Cardiac septum (tissue), 1 donor: Measurements from ENCODE around the gene PKP4. TPM values are rescaled to one million over a fixed set of nuclear protein-coding genes. Genes with fewer than 3 reads are reported as not detected.

ENCODE experiments used
- DNase-seq: peaks from one replicate; pipeline ENCODE4 v3.0.0-alpha.2; 2020; ENCODE audit warnings: low spot score
- intact Hi-C: fragments of 100-400 bp; cut with DNase I; formaldehyde crosslinking; loops from one replicate; pipeline ENCODE4 v1.14.0; 2022
- total RNA-seq: library from RNA; stranded (reverse); fragmentation: NEBNext Ultra II Directional; extraction: Animal tissue kit (Norgen Biotek cat#: 25700); gene quantifications from one replicate; pipeline ENCODE4 v1.2.1, GENCODE V29; 2021
- donor health status: DM: no; HTN: no; CAD: no.

The PKP4 gene
- total RNA-seq, 1 donor from 2014 or later, result 43.2 TPM

DNA sequence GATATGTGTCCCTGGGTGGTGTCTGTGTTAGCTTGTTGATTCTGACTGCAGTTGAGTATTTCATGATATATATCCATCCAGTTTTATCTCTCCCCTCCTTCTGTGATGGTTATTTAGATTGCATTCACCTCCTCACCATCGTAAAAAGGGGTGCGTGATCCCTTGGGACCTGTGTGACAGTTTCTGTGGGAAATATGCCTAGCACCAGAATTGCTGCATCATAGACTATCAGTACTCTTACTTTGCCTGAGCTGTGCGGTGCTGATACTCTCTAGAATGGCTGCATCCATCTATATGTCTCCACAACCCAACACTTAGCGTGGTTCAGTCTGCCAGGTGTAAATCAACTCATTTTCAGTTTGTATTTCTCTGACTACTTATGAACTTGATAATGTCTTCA lies 34.3 kb downstream of the PKP4 start:
- DNase-seq, result no peak
- intact Hi-C loops, result no loop called here

DNA sequence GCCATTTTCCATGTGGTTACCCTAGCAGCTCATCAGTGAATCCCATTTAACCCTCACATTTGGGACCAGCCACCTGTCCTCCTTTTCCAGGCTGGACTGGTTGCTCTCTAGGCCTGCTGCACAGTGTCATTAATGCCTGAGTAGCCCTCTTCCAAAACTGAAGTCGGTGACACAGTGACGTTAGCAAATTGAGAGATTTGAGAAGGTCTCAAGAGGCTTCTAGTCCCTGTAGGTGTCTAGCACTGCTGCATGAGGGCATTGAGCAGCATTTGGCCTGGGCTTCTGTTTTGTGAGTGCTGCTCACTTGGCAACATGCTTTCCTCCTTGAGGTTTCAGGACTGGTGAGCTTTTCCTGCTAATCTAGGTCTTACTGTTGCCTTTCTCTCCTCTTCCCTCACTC lies 36.7 kb downstream of the PKP4 start:
- no peak for DNase-seq
- intact Hi-C loops, result no loop called here

- DNase-seq, result no peak
- intact Hi-C loops, result no loop called here
Measured at GRCh38 chr2:158495175-158495574, 38.4 kb downstream of the PKP4 start.

DNA sequence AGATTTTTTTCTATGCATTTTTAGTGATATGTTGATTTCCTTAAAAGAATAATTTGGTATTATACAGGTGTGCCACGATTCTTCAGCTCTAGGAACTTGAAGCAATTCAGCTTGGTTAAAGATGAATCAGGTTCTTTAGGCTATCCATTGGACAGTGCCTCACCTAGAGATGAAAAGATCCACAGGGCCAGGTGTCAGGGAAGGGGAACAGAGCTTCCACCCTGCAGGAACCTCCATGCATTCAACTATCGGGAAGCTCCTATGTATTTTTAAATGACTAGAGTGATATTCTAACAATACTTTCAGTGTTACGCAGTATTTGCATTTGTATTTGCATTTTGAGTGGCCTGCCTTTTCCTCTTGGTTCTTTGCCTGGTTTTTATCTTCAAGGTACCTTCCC lies 40.2 kb downstream of the PKP4 start:
- intact Hi-C loops, result no loop called here
- DNase-seq, result no peak

DNA sequence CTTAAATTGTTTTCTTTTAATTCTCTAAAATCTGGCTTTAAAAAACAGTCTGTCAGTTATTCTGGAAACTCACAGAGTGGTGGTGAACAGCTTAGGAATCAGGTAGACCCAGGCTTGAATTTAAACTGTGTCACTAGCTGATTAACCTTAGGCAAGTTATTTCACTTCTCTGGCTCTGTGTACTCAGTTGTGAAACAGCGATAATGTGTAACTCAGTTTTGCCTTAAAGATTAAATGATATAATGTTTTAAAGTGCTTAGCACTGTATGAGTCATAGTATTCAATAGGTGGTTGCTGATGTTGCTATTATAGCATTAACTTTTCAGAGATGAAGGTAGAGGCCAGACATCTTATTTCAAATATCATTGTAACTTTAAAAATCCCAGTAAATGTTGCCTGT lies 40.7 kb downstream of the PKP4 start:
- no peak for DNase-seq
- intact Hi-C loops, result no loop called here

- intact Hi-C loops, result no loop called here
- DNase-seq, result no peak
Measured at GRCh38 chr2:158498043-158498748, 41.4 kb downstream of the PKP4 start.

- intact Hi-C loops, result no loop called here
- no peak for DNase-seq
Measured at GRCh38 chr2:158498749-158499136, 42.0 kb downstream of the PKP4 start.

- no peak for DNase-seq
- intact Hi-C loops, result no loop called here
Measured at GRCh38 chr2:158499383-158499782, 42.6 kb downstream of the PKP4 start.

- DNase-seq, result no peak
- intact Hi-C loops, result no loop called here
Measured at GRCh38 chr2:158500333-158500732, 43.6 kb downstream of the PKP4 start.

GRCh38 chr2:158501301-158501700 lies 44.5 kb downstream of the PKP4 start:
- peak; percentile 81 for DNase-seq
- intact Hi-C loops, result no loop called here

GRCh38 chr2:158502974-158503373 lies 46.2 kb downstream of the PKP4 start:
- no peak for DNase-seq
- intact Hi-C loops, result no loop called here

DNA sequence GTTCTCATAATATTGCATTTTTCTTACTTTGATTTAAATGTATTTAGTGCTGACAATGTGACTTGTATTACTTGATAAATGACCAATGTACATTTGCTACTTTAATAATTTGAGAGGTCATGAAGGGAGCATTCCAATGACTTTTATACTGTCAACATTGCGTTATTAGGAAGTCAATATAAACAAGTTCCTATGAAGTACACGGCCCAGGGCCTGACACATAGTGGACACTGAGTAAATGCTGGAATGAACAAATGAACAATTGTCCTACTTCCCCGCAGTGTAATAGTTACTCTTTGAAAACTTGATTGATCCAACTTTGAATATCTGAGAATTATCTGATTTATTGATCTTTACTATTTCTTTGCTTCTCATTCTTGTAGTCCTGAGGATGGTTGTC lies 47.3 kb downstream of the PKP4 start:
- DNase-seq, result no peak
- intact Hi-C loops, result no loop called here

DNA sequence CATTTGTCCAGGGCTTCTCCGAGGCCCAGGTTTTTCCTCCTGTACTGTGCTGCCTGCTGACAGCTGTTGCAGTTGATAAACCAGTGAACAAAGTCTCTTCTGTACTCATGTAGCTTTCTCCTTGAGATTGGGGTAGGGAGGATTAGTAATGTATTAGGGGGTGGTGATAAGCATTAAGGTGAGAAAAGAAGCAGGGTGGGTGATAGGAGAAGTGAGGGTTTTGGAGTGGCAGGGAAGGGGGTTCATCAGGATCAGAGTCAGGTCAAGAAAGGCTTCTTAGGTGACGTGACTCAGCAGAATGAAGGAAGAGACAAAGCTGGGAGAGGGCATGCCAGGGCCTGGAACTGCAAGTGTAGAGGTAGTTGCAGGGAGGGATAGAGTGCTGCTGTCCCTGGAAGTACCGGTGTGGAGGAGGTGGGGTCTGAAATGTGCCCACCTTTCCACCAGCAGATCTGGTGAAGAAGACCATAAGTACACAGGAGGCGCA lies 48.7 kb downstream of the PKP4 start:
- intact Hi-C loops, result no loop called here
- no peak for DNase-seq

GRCh38 chr2:158507141-158507540 lies 50.4 kb downstream of the PKP4 start:
- intact Hi-C loops, result no loop called here
- no peak for DNase-seq

DNA sequence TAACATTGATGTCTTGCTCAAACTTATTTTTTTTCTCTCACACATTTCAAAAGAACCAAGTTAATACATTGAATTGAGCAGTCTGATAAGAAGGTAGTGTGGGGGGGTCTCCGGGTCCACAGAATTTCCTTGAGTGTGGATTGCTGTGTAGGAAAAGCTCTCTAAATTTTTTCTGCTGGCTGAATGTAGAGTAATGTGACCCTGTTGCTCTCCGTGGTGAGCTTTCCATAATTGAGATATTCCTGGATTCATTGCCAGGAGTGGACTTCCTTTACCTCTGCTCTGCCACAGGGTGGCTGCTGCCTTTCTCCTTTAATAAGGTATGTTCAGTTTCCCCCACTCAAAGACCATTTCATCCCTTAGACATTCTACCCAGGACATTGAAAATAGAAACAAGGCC lies 50.9 kb downstream of the PKP4 start:
- DNase-seq, result no peak
- intact Hi-C loops, result no loop called here

GRCh38 chr2:158509928-158510797 lies 53.4 kb downstream of the PKP4 start:
- intact Hi-C loops, result no loop called here
- no peak for DNase-seq

DNA sequence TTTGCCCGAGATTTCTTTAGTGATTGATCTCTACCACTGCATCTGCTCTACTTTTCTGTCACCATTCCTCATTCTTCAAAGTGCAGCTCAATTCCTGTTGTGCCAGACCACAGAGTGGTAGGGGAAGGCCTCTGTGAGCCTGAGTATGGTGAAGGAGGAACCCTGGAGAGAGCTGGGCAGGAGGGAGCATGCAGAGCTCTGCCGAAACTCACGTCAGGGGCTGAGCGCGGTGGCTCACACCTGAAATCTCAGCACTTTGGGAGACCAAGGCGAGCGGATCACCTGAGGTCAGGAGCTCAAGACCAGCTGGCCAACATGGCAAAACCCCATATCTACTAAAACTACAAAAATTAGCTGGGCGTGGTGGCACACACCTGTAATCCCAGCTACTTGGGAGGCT lies 54.1 kb downstream of the PKP4 start:
- no peak for DNase-seq
- intact Hi-C loops, result no loop called here

DNA sequence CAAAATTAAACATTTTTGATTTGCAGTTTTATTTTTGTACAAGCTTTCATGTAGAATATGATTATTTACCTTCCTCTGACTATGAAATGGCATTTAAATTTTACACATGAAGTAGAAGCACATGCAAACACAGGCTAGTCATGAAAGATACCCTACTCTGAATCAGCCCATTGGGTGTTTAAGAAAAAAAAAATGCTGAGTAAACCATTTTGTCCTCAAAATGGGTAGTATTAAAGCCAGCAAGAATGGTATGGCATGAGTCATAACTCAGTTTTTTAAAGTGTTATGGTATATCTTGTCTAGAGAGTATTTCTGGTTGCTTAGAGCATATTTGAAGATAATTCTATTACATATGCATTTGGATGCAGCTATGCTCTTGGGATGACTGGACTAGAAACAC lies 55.0 kb downstream of the PKP4 start:
- intact Hi-C loops, result no loop called here

DNA sequence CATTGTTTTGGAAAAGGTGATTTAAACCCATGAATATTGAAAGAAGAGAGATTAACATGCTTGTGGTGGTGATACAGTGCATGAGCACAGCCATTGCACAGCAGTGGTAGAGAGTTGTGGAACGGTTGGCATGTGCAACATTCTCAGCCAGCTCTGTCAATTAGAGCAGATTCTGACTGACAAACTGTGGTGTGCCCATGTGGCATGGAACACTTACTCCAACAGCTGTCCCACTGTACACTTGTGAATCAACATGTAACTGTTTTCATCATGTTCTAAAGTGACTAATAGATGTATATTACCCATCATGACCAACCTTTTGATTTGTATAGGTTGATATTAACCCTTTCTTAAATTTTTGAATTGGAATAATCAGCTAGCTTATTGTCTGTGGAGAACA lies 55.6 kb downstream of the PKP4 start:
- intact Hi-C loops, result no loop called here
- DNase-seq, result no peak

More for the DNA sequence above, 55.0 kb downstream of the PKP4 start:
- no peak for DNase-seq

GRCh38 chr2:158513841-158514240 lies 57.1 kb downstream of the PKP4 start:
- DNase-seq, result no peak
- intact Hi-C loops, result no loop called here

GRCh38 chr2:158518084-158518483 lies 61.3 kb downstream of the PKP4 start:
- intact Hi-C loops, result no loop called here
- no peak for DNase-seq
